Endothelial cell of umbilical vein (primary cell): ENCODE results near the gene MDM1. TPM values are rescaled to one million over a fixed set of nuclear protein-coding genes. Genes with fewer than 3 reads are reported as not detected.
A peak's percentile ranks its signal among the peaks of the same experiment; 100 is the strongest.

ENCODE experiments used
- BruUV-seq: library from RNA; stranded (reverse); fragments of 400-500 nt; replicated peaks from 2 replicates; lab custom pipeline; 2021; lab: Mats Ljungman, UMichigan
- CTCF ChIA-PET: fragments of 300-600, 350-600 bp; sonication (Branson Sonifier 250); formaldehyde crosslinking; loops from one replicate; lab custom pipeline; 2021; ENCODE audit warnings: antibody characterized with exemption, inconsistent platforms; lab: Charles Lee
- POLR2A ChIA-PET: fragments of 300-600, 350-600 bp; sonication (Branson Sonifier 250); formaldehyde crosslinking; loops from one replicate; lab custom pipeline; 2021; ENCODE audit warnings: antibody characterized with exemption, inconsistent platforms; lab: Charles Lee
- DNase-seq: peaks from one replicate; pipeline ENCODE4 v3.0.0-alpha.2; 2011; ENCODE audit warnings: low read depth, low spot score
- FAIRE-seq: peaks from 2 replicates; lab custom pipeline; 2011; peaks lifted over from hg19 to GRCh38; lab: Jason Lieb, UNC
- H2AFZ ChIP-seq: 2 replicates; pipeline ENCODE4 v1.6.0; 2012; ENCODE audit warnings: low read depth, low read length, control low read depth, inconsistent platforms
- H3K27ac ChIP-seq: 2 replicates; pipeline ENCODE4 v1.5.1; 2011; ENCODE audit warnings: low read depth, mild to moderate bottlenecking, control low read depth, low read length, moderate library complexity; ENCODE audit not compliant: insufficient read depth
- H3K27me3 ChIP-seq, 2 experiments: 2 replicates each; pipeline versions ENCODE4 v1.6.0 to v1.6.1; 2011; ENCODE audit warnings: low read length in 2 of 2, mixed read lengths in 1 of 2; ENCODE audit not compliant: control insufficient read depth in 2 of 2, insufficient read depth in 2 of 2
- H3K36me3 ChIP-seq, 2 experiments: 2 replicates in 1 of 2; 3 replicates in 1 of 2; pipeline ENCODE4 v1.5.1; 2011; ENCODE audit warnings: low read length in 2 of 2, mild to moderate bottlenecking in 1 of 2, moderate library complexity in 1 of 2; ENCODE audit not compliant: control insufficient read depth in 2 of 2, insufficient read depth in 2 of 2; ENCODE audit errors: extremely low read depth in 1 of 2
- H3K4me1 ChIP-seq: 3 replicates; pipeline ENCODE4 v1.5.1; 2011; ENCODE audit warnings: mild to moderate bottlenecking, low read length; ENCODE audit not compliant: control insufficient read depth, insufficient read depth; ENCODE audit errors: extremely low read depth
- H3K4me2 ChIP-seq: 2 replicates; pipeline ENCODE4 v1.6.1; 2011; ENCODE audit warnings: low read length, control low read depth, mixed read lengths; ENCODE audit not compliant: insufficient read depth
- H3K4me3 ChIP-seq, 3 experiments: fragments of 200-600 bp in 1 of 3; sonication (generic), shearing (Covaris generic) in 1 of 3; replicated peaks in 1 of 3; 2 replicates each; pipeline ENCODE4 v1.5.1; 2011 to 2016; ENCODE audit warnings: control low read depth in 3 of 3, low read length in 3 of 3, mild to moderate bottlenecking in 2 of 3, inconsistent platforms in 1 of 3, low read depth in 1 of 3, moderate library complexity in 1 of 3; ENCODE audit not compliant: insufficient read depth in 1 of 3
- H3K79me2 ChIP-seq: 2 replicates; pipeline ENCODE4 v1.6.0; 2012; ENCODE audit warnings: low read length, inconsistent platforms; ENCODE audit not compliant: control insufficient read depth, insufficient read depth
- H3K9ac ChIP-seq: replicated peaks from 2 replicates; pipeline ENCODE3; 2011; ENCODE audit warnings: low read length, control low read depth; ENCODE audit not compliant: insufficient read depth; ENCODE audit errors: extremely low read depth
- H3K9me1 ChIP-seq: replicated peaks from 3 replicates; pipeline ENCODE4 v1.6.0; 2011; ENCODE audit warnings: mild to moderate bottlenecking, low read length; ENCODE audit not compliant: control insufficient read depth, insufficient read depth; ENCODE audit errors: extremely low read depth
- H3K9me3 ChIP-seq: replicated peaks from 2 replicates; pipeline ENCODE4 v1.5.1; 2012; ENCODE audit warnings: low read length, inconsistent platforms; ENCODE audit not compliant: control insufficient read depth, insufficient read depth
- H4K20me1 ChIP-seq: replicated peaks from 2 replicates; pipeline ENCODE3; 2011; ENCODE audit warnings: mild to moderate bottlenecking, low read length; ENCODE audit not compliant: control insufficient read depth, insufficient read depth; ENCODE audit errors: extremely low read depth
- EZH2 ChIP-seq: IDR thresholded peaks from 2 replicates; pipeline ENCODE4 v1.6.1; 2012; ENCODE audit warnings: borderline replicate concordance, low read depth, mild to moderate bottlenecking, moderate library complexity, low read length, inconsistent platforms; ENCODE audit not compliant: severe bottlenecking
- FOS ChIP-seq: IDR thresholded peaks from 2 replicates; pipeline ENCODE4 v1.6.1; 2011; ENCODE audit warnings: mild to moderate bottlenecking, low read length, moderate library complexity, borderline replicate concordance; ENCODE audit not compliant: insufficient read depth
- GATA2 ChIP-seq: IDR thresholded peaks from 2 replicates; pipeline ENCODE4 v1.7.0; 2011; ENCODE audit warnings: low read depth, mild to moderate bottlenecking, moderate library complexity, mixed read lengths, low read length; ENCODE audit not compliant: insufficient read length, insufficient read depth
- JUN ChIP-seq: IDR thresholded peaks from 2 replicates; pipeline ENCODE4 v1.6.1; 2011; ENCODE audit warnings: borderline replicate concordance, low read depth; ENCODE audit not compliant: insufficient read length, insufficient read depth
- MYC ChIP-seq: IDR thresholded peaks from one replicate; pipeline ENCODE4 v1.6.1; 2011; ENCODE audit warnings: mild to moderate bottlenecking, low read depth, low read length
- POLR2A ChIP-seq: IDR thresholded peaks from 2 replicates; pipeline ENCODE4 v1.6.1; 2012; ENCODE audit warnings: low read depth, mild to moderate bottlenecking, control low read depth, low read length
- POLR2AphosphoS5 ChIP-seq: IDR thresholded peaks from 2 replicates; pipeline ENCODE4 v1.6.1; 2012; ENCODE audit warnings: low read depth, mild to moderate bottlenecking, control low read depth, low read length, moderate library complexity; ENCODE audit not compliant: insufficient read depth
- dilution Hi-C: fragments of 300-500 bp; cut with MboI; formaldehyde crosslinking; loops from one replicate; pipeline ENCODE4 v1.15.0; 2019; ENCODE audit warnings: low sequenced_read_pairs; ENCODE audit not compliant: extremely low pct_ligation_motif_present
- intact Hi-C: fragments of 100-400 bp; cut with micrococcal nuclease; formaldehyde crosslinking; loops from one replicate; pipeline ENCODE4 v1.10.0; 2022
- polyA plus RNA-seq, 4 experiments: library from polyadenylated mRNA; depleted of rRNA in 3 of 4; stranded (reverse) in 3 of 4; unstranded in 1 of 4; fragments of >200 nt; gene quantifications; 2 replicates each; pipeline versions ENCODE4 v1.2.1 to v1.2.3, GENCODE V29; 2011 to 2012; ENCODE audit warnings: missing spikeins in 1 of 4
- total RNA-seq: library from RNA; stranded (reverse); gene quantifications from 2 replicates; pipeline ENCODE4 v1.2.3, GENCODE V29; 2021
- TF ChIP-seq, protein P1 (sequence below), 2 donors: IDR thresholded peaks; 1 replicate in 1 of 2; 2 replicates in 1 of 2; pipeline ENCODE4 v1.5.1; 2011; ENCODE audit warnings: low read length in 2 of 2, mild to moderate bottlenecking in 2 of 2, moderate library complexity in 2 of 2, control low read depth in 1 of 2, inconsistent platforms in 1 of 2, low read depth in 1 of 2; ENCODE audit not compliant: insufficient read depth in 1 of 2; ENCODE audit errors: extremely low read depth in 1 of 2
- TF ChIP-seq, protein P2 (sequence below): IDR thresholded peaks from 2 replicates; pipeline ENCODE4 v1.6.1; 2011; ENCODE audit not compliant: insufficient read depth, insufficient read length

Gene MDM1
- total and polyA plus RNA-seq, 2 donors (not counting 3 experiments of a cell fraction or from before 2014, with no cell fraction given), result 4.3 to 12.5 TPM

DNA sequence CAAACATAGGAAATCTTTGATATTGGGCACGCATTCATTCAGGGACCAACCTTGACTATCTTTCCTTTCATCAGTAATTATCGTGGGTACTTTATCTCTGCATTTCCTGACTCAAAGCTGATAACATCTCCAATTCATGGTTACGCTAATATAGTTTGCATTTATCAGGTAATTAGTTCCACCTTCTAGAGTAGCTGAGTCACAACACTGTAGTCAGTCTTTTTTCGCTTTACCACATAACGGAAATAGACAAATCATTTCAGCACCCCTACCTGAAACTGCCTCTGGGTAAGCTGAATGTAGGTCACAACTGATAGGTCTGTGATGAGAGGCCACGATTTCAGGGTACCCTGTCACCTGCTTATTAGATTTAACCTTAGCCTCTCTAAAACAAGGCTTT lies 42.0 kb downstream of the MDM1 start:
- H3K4me2 ChIP-seq, result no peak overlapping the region
- FAIRE-seq, result no peak

DNA sequence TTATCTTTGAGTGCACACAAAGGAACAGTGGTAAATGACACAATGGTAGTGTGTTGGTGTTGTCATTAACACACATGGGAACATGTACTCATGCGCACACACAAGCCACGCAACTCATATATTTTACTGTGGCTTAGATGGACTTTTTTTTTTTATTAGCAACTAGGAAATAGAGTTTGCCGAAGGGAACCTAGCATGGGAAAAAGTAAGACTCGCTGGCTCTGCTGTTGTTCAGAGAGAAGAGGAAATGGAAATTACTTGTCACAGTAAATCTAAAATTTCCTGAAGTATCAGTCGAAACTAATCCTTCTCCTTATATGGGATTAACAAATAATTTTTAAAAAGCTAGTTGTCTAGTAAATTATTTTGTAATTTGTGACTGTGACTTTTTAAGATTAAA lies 45.1 kb downstream of the MDM1 start:
- Histone ChIP-seq H3K4me3 (no peak overlapping the region), H3K27ac (no peak overlapping the region), H3K9me1 (no peaks in the 10 kb centered on the region), H3K27me3 (no peaks in the 10 kb centered on the region), H3K9ac (no peak overlapping the region), H2AFZ (no peak overlapping the region), H3K79me2 (no peaks in the 10 kb centered on the region), H3K4me1 (no peaks in the 10 kb centered on the region), H3K9me3 (no peaks in the 10 kb centered on the region), H3K36me3 (no peaks in the 10 kb centered on the region), H3K4me2 (no peak overlapping the region), H4K20me1 (no peaks in the 10 kb centered on the region)
- BruUV-seq, result no TSS peak
- FAIRE-seq (peak; percentile 55), DNase-seq (peak; percentile 29)
- ChIA-PET POLR2A (no interaction called here), CTCF (no interaction called here)
- TF ChIP-seq EZH2 (no peak), POLR2A (no peak), GATA2 (no peak), MYC (no peak), JUN (no peak), FOS (no peak), POLR2AphosphoS5 (no peak)
- TF ChIP-seq, protein P1, sequence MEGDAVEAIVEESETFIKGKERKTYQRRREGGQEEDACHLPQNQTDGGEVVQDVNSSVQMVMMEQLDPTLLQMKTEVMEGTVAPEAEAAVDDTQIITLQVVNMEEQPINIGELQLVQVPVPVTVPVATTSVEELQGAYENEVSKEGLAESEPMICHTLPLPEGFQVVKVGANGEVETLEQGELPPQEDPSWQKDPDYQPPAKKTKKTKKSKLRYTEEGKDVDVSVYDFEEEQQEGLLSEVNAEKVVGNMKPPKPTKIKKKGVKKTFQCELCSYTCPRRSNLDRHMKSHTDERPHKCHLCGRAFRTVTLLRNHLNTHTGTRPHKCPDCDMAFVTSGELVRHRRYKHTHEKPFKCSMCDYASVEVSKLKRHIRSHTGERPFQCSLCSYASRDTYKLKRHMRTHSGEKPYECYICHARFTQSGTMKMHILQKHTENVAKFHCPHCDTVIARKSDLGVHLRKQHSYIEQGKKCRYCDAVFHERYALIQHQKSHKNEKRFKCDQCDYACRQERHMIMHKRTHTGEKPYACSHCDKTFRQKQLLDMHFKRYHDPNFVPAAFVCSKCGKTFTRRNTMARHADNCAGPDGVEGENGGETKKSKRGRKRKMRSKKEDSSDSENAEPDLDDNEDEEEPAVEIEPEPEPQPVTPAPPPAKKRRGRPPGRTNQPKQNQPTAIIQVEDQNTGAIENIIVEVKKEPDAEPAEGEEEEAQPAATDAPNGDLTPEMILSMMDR (IDR thresholded peaks at IDR 0.05; ENCODE audit: extremely low read depth in 1 of 2, insufficient read depth in 1 of 2, low read depth in 1 of 2, low read length in 2 of 2), result no peak
- TF ChIP-seq, protein P2, sequence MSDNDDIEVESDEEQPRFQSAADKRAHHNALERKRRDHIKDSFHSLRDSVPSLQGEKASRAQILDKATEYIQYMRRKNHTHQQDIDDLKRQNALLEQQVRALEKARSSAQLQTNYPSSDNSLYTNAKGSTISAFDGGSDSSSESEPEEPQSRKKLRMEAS, result no peak
- intact Hi-C loops (no loop called here), dilution Hi-C loops (no loop called here)

More for the DNA sequence above, 42.0 kb downstream of the MDM1 start:
- Histone ChIP-seq H3K9ac (no peak overlapping the region), H3K9me1 (no peaks in the 10 kb centered on the region), H4K20me1 (no peaks in the 10 kb centered on the region), H3K9me3 (no peaks in the 10 kb centered on the region), H3K27me3 (no peaks in the 10 kb centered on the region), H3K36me3 (no peaks in the 10 kb centered on the region), H3K4me3 (no peak overlapping the region), H3K27ac (no peak overlapping the region), H3K4me1 (no peaks in the 10 kb centered on the region), H2AFZ (no peak overlapping the region), H3K79me2 (no peaks in the 10 kb centered on the region)
- CTCF ChIA-PET, result interaction anchor here (1.0 kb wide), 1 partner anchor 9 kb away, joined by 3 read pairs; no protein-coding TSS in a partner anchor
- BruUV-seq, result no TSS peak
- dilution Hi-C loops, result no loop called here
- POLR2A ChIA-PET, result no interaction called here
- intact Hi-C loops, result no loop called here
- DNase-seq, result no peak
- TF ChIP-seq EZH2, result no peak
- no peak for TF ChIP-seq MYC
- no peak for TF ChIP-seq POLR2A
- TF ChIP-seq, protein P2, result no peak
- TF ChIP-seq GATA2, result no peak
